Measurements from ENCODE around the gene RPS4Y1.
"Not testable (repeated sequence)": the region's sequence is repeated elsewhere in the genome, so short reads cannot be mapped to it uniquely, and the experiment has no call there.

Gene RPS4Y1

DNA sequence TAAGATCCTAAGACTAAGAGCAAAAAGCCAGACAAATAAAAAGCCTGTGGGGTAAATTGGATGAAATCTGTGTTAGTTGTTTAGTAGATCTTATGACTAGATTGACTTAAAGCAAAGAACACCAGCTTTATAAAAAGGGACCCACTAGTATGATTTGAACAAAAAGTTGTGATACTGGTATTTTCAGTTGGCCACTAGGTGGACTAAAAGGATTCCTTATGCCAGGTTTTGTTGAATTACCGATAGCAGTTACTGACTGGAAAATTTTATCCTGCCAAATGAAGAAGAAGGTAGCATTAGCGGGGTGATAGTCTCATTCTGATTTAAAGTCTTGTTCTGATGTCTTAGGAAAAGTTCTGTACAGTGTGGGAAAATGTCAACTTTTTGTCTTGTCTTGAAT is 41.2 kb upstream of the RPS4Y1 start:
- Histone ChIP-seq H3K9me3 (ENCODE audit: control insufficient read depth, insufficient read depth, low read depth, low read length) (no peaks in the 10 kb centered on the region), H3K4me1 (ENCODE audit: control insufficient read depth, insufficient read depth, low read length) (no peaks in the 10 kb centered on the region), H3K4me3 (ENCODE audit: low read depth, low read length) (no peak overlapping the region), H3K36me3 (ENCODE audit: control insufficient read depth in 2 of 2, insufficient read depth in 1 of 2, low read length in 2 of 2) (no peaks in the 10 kb centered on the region), H3K27ac (ENCODE audit: extremely low read depth, low read depth, low read length) (no peak overlapping the region)
- POLR2A ChIA-PET: no interaction called here
- TF ChIP-seq SALL2 (tag by site-specific recombination; IDR thresholded peaks at IDR 0.05; ENCODE audit: borderline replicate concordance): no peak
- TF ChIP-seq ZBTB20 (tag by site-specific recombination; IDR thresholded peaks at IDR 0.05): no peak
- TF ChIP-seq EGR2 (tag by site-specific recombination; IDR thresholded peaks at IDR 0.05; ENCODE audit: low read depth): no peak
- TF ChIP-seq ZNF394 (tag by site-specific recombination; IDR thresholded peaks at IDR 0.05; ENCODE audit: borderline replicate concordance): no peak
- no peak for TF ChIP-seq ZNF449 (tag by site-specific recombination; IDR thresholded peaks at IDR 0.05)
- no peak for TF ChIP-seq ZNF677 (tag by site-specific recombination; IDR thresholded peaks at IDR 0.05)
- TF ChIP-seq ZNF544 (tag by site-specific recombination; IDR thresholded peaks at IDR 0.05): no peak
- TF ChIP-seq REPIN1 (tag by site-specific recombination; IDR thresholded peaks at IDR 0.05; ENCODE audit: low read depth): no peak
- TF ChIP-seq BCL11B (tag by site-specific recombination; IDR thresholded peaks at IDR 0.05; ENCODE audit: low read depth): no peak
- no peak for TF ChIP-seq SCRT2 (tag by site-specific recombination; IDR thresholded peaks at IDR 0.05)
- CTCF ChIA-PET: no interaction called here

- CTCF ChIA-PET; H3K4me3 ChIP-seq (ENCODE audit: low read depth, low read length); H3K36me3 ChIP-seq (ENCODE audit: control insufficient read depth in 2 of 2, insufficient read depth in 1 of 2, low read length in 2 of 2); H3K4me1 ChIP-seq (ENCODE audit: control insufficient read depth, insufficient read depth, low read length); H3K9me3 ChIP-seq (ENCODE audit: control insufficient read depth, insufficient read depth, low read depth, low read length); H3K27ac ChIP-seq (ENCODE audit: extremely low read depth, low read depth, low read length); POLR2A ChIA-PET: not testable (repeated sequence)
Observed at GRCh38 chrY:2817146-2817896, 24.1 kb upstream of the RPS4Y1 start.

DNA sequence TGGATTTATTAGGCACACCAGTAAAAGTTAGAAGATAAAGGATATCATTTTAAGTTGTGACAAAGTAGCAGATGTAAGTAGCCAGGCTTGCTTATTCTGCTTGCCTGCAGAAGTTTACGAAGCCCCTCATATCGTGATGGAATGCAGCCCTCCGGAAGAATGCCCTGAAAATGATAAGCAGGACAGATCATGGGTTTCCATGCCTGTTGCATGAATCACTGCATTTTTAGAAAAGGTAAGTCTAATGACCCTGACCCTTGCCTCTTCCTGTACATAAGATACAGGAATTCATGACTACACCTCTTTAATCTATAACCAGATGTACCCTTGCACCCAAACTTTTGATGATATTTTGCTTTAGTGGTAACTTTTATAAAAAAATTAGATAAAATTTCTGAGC is 16.9 kb upstream of the RPS4Y1 start:
- H3K36me3 ChIP-seq (ENCODE audit: control insufficient read depth in 2 of 2, insufficient read depth in 1 of 2, low read length in 2 of 2): no peaks in the 10 kb centered on the region

More for the DNA sequence above, 16.9 kb upstream of the RPS4Y1 start:
- Histone ChIP-seq H3K4me1 (ENCODE audit: control insufficient read depth, insufficient read depth, low read length) (no peaks in the 10 kb centered on the region), H3K4me3 (ENCODE audit: low read depth, low read length) (no peak overlapping the region), H3K27ac (ENCODE audit: extremely low read depth, low read depth, low read length) (no peak overlapping the region), H3K9me3 (ENCODE audit: control insufficient read depth, insufficient read depth, low read depth, low read length) (no peaks in the 10 kb centered on the region)
- ChIA-PET POLR2A (no interaction called here), CTCF (no interaction called here)
- TF ChIP-seq ZNF792 (tag by site-specific recombination; IDR thresholded peaks at IDR 0.05): no peak
- TF ChIP-seq, protein P1, sequence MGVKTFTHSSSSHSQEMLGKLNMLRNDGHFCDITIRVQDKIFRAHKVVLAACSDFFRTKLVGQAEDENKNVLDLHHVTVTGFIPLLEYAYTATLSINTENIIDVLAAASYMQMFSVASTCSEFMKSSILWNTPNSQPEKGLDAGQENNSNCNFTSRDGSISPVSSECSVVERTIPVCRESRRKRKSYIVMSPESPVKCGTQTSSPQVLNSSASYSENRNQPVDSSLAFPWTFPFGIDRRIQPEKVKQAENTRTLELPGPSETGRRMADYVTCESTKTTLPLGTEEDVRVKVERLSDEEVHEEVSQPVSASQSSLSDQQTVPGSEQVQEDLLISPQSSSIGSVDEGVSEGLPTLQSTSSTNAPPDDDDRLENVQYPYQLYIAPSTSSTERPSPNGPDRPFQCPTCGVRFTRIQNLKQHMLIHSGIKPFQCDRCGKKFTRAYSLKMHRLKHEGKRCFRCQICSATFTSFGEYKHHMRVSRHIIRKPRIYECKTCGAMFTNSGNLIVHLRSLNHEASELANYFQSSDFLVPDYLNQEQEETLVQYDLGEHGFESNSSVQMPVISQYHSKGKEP (tag by site-specific recombination; IDR thresholded peaks at IDR 0.05): no peak
- TF ChIP-seq ZBTB7A (tag by site-specific recombination; IDR thresholded peaks at IDR 0.05; ENCODE audit: low read depth): no peak
- no peak for TF ChIP-seq YY1 (tag by site-specific recombination; IDR thresholded peaks at IDR 0.05)
- TF ChIP-seq MZF1 (tag by site-specific recombination; IDR thresholded peaks at IDR 0.05; ENCODE audit: borderline replicate concordance): no peak
- TF ChIP-seq ZFP69B (tag by site-specific recombination; IDR thresholded peaks at IDR 0.05): no peak
- TF ChIP-seq, protein P2, sequence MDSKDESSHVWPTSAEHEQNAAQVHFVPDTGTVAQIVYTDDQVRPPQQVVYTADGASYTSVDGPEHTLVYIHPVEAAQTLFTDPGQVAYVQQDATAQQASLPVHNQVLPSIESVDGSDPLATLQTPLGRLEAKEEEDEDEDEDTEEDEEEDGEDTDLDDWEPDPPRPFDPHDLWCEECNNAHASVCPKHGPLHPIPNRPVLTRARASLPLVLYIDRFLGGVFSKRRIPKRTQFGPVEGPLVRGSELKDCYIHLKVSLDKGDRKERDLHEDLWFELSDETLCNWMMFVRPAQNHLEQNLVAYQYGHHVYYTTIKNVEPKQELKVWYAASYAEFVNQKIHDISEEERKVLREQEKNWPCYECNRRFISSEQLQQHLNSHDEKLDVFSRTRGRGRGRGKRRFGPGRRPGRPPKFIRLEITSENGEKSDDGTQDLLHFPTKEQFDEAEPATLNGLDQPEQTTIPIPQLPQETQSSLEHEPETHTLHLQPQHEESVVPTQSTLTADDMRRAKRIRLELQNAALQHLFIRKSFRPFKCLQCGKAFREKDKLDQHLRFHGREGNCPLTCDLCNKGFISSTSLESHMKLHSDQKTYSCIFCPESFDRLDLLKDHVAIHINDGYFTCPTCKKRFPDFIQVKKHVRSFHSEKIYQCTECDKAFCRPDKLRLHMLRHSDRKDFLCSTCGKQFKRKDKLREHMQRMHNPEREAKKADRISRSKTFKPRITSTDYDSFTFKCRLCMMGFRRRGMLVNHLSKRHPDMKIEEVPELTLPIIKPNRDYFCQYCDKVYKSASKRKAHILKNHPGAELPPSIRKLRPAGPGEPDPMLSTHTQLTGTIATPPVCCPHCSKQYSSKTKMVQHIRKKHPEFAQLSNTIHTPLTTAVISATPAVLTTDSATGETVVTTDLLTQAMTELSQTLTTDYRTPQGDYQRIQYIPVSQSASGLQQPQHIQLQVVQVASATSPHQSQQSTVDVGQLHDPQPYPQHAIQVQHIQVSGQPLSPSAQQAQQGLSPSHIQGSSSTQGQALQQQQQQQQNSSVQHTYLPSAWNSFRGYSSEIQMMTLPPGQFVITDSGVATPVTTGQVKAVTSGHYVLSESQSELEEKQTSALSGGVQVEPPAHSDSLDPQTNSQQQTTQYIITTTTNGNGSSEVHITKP (tag by site-specific recombination; IDR thresholded peaks at IDR 0.05): no peak
- TF ChIP-seq OVOL3 (tag by site-specific recombination; IDR thresholded peaks at IDR 0.05): no peak
- TF ChIP-seq ZBTB48 (tag by site-specific recombination; IDR thresholded peaks at IDR 0.05): no peak
